Measurements from ENCODE around the gene SPTB.

DNA sequence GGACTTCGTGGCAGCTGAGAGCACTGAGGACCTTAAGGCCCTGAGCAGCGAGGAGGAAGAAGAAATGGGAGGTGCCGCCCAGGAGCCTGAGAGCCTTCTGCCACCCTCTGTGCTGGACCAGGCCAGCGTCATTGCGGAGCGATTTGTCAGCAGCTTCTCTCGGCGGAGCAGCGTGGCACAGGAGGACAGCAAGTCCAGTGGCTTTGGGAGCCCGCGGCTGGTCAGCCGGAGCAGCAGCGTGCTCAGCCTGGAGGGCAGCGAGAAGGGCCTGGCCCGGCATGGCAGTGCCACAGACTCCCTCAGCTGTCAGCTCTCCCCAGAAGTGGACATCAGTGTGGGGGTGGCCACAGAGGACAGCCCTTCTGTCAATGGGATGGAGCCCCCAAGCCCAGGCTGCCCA is 138.5 kb downstream of the SPTB start:
- no peak for TF ChIP-seq THRAP3 (IDR thresholded peaks at IDR 0.05; ENCODE audit: borderline replicate concordance)
- TF ChIP-seq, protein P1, sequence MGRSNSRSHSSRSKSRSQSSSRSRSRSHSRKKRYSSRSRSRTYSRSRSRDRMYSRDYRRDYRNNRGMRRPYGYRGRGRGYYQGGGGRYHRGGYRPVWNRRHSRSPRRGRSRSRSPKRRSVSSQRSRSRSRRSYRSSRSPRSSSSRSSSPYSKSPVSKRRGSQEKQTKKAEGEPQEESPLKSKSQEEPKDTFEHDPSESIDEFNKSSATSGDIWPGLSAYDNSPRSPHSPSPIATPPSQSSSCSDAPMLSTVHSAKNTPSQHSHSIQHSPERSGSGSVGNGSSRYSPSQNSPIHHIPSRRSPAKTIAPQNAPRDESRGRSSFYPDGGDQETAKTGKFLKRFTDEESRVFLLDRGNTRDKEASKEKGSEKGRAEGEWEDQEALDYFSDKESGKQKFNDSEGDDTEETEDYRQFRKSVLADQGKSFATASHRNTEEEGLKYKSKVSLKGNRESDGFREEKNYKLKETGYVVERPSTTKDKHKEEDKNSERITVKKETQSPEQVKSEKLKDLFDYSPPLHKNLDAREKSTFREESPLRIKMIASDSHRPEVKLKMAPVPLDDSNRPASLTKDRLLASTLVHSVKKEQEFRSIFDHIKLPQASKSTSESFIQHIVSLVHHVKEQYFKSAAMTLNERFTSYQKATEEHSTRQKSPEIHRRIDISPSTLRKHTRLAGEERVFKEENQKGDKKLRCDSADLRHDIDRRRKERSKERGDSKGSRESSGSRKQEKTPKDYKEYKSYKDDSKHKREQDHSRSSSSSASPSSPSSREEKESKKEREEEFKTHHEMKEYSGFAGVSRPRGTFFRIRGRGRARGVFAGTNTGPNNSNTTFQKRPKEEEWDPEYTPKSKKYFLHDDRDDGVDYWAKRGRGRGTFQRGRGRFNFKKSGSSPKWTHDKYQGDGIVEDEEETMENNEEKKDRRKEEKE (IDR thresholded peaks at IDR 0.05; ENCODE audit: borderline replicate concordance in 1 of 2, control insufficient read depth in 1 of 2, low read depth in 2 of 2, low read length in 1 of 2), result no peak
- no peak for TF ChIP-seq SRF (CRISPR knock-in tag; IDR thresholded peaks at IDR 0.05)
- TF ChIP-seq ZBTB8A (IDR thresholded peaks at IDR 0.05; ENCODE audit: partially characterized antibody), result no peak
- TF ChIP-seq, protein P2, sequence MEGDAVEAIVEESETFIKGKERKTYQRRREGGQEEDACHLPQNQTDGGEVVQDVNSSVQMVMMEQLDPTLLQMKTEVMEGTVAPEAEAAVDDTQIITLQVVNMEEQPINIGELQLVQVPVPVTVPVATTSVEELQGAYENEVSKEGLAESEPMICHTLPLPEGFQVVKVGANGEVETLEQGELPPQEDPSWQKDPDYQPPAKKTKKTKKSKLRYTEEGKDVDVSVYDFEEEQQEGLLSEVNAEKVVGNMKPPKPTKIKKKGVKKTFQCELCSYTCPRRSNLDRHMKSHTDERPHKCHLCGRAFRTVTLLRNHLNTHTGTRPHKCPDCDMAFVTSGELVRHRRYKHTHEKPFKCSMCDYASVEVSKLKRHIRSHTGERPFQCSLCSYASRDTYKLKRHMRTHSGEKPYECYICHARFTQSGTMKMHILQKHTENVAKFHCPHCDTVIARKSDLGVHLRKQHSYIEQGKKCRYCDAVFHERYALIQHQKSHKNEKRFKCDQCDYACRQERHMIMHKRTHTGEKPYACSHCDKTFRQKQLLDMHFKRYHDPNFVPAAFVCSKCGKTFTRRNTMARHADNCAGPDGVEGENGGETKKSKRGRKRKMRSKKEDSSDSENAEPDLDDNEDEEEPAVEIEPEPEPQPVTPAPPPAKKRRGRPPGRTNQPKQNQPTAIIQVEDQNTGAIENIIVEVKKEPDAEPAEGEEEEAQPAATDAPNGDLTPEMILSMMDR (IDR thresholded peaks at IDR 0.05 in 2 of 3, conservative IDR thresholded peaks at IDR 0.05 in 1 of 3; ENCODE audit: insufficient read depth in 2 of 3, low read depth in 1 of 3, low read length in 3 of 3), result no peak
- no peak for TF ChIP-seq SP2 (IDR thresholded peaks at IDR 0.05; ENCODE audit: extremely low read depth, low read depth, low read length, poor library complexity, severe bottlenecking)
- no peak for TF ChIP-seq EP300 (IDR thresholded peaks at IDR 0.05; ENCODE audit: low read length)
- no peak for TF ChIP-seq POLR2AphosphoS5 (IDR thresholded peaks at IDR 0.05; ENCODE audit: control insufficient read depth, insufficient read depth, low read depth, low read length)

Data from K562 (cell line).